GM18907 (cell line): ENCODE results near the gene COX5B.
A peak's percentile ranks its signal among the peaks of the same experiment; 100 is the strongest.

Experiments used
- ATAC-seq: cut with Tn5 transposase; IDR thresholded peaks from one replicate; pipeline ENCODE4 v1.9.1; 2021; ENCODE audit warnings: mild to moderate bottlenecking, moderate library complexity; ENCODE audit not compliant: unreplicated experiment

Gene COX5B

GRCh38 chr2:97653874-97654273, 8.0 kb downstream of the COX5B start:
- no peak for ATAC-seq

- ATAC-seq = no peak
Measured at GRCh38 chr2:97654309-97654708, 8.4 kb downstream of the COX5B start.

GRCh38 chr2:97654791-97655190, 8.9 kb downstream of the COX5B start:
- no peak for ATAC-seq

GRCh38 chr2:97656129-97656755, 10.4 kb downstream of the COX5B start:
- no peak for ATAC-seq

- ATAC-seq = no peak
Measured at GRCh38 chr2:97656905-97657587, 11.2 kb downstream of the COX5B start.

GRCh38 chr2:97657986-97658690, 12.3 kb downstream of the COX5B start:
- ATAC-seq = no peak

GRCh38 chr2:97658691-97659157, 12.9 kb downstream of the COX5B start:
- ATAC-seq = no peak

- no peak for ATAC-seq
Measured at GRCh38 chr2:97659256-97660043, 13.6 kb downstream of the COX5B start.

- ATAC-seq = no peak
Measured at GRCh38 chr2:97660044-97660774, 14.3 kb downstream of the COX5B start.

GRCh38 chr2:97660775-97661389, 15.0 kb downstream of the COX5B start:
- ATAC-seq = no peak

- ATAC-seq = no peak
Measured at GRCh38 chr2:97661927-97662326, 16.1 kb downstream of the COX5B start.

GRCh38 chr2:97662386-97662894, 16.6 kb downstream of the COX5B start:
- no peak for ATAC-seq

GRCh38 chr2:97662895-97663625, 17.2 kb downstream of the COX5B start:
- ATAC-seq = peak; percentile 62

GRCh38 chr2:97663626-97663961, 17.7 kb downstream of the COX5B start:
- ATAC-seq = peak; percentile 38

- ATAC-seq = peak; percentile 83
Measured at GRCh38 chr2:97663962-97664635, 18.2 kb downstream of the COX5B start, which contains the start of gene ACTR1B. Gene ACTR1B (minus strand): TSS chr2:97664044. CDS start chr2:97663890, 154 bp downstream.

- ATAC-seq = no peak
Measured at GRCh38 chr2:97664636-97664970, 18.7 kb downstream of the COX5B start.

- no peak for ATAC-seq
Measured at GRCh38 chr2:97669448-97669847, 23.6 kb downstream of the COX5B start, which contains the start of gene C2orf92. Gene C2orf92 (plus strand): TSS chr2:97669713. CDS start chr2:97669789, 76 bp downstream.

- no peak for ATAC-seq
Measured at GRCh38 chr2:97670471-97670870, 24.6 kb downstream of the COX5B start.

- ATAC-seq = no peak
Measured at GRCh38 chr2:97671526-97671925, 25.7 kb downstream of the COX5B start.
